NCI-H1436 (cell line): Measurements from ENCODE around the gene SORCS1.

Source experiments
- DNase-seq: peaks from one replicate; lab custom pipeline; 2025; lab: John Stamatoyannopoulos, UW

Gene SORCS1

DNA sequence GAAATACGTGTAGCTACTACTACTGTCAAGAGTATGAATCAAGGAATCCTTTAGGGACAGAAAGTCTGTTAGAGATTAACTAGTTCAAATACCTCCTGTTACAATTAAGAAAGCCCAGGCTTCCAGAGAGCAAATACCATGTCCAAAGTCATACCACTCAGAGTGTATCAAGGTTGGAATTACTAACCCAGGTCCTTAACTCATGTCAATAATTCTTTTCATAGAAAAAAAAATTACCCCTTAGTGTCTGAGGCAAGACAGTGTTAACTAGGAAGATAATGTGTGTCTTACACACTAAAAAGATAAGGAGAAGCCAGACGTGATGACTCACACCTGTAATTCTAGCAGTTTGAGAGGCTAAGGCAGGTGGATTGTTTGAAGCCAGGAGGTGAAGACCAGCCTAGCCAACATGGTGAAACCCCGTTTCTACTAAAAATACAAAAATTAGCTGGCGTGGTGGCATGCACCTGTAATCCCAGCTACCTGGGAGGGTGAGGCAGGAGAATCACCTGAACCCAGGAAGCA is 423.4 kb downstream of the SORCS1 start:
- DNase-seq = no peak

DNA sequence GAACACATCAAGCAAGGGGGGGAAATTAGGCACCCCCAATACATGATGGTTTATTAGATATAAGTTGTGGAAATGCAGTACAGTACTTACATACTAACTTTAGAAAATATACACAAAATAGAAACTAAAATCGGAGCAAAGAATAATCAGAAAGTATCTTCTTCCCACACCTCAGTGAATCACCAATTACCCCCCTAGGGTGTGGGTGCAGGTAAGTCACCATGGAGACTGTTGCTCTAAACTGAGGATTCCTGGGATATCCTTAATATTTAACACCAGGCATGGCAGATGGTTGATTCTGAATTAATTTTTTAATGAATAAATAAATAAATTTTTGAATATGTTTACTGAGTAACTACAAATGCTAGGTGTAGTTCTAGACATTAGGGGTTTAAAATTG is 424.4 kb downstream of the SORCS1 start:
- no peak for DNase-seq

DNA sequence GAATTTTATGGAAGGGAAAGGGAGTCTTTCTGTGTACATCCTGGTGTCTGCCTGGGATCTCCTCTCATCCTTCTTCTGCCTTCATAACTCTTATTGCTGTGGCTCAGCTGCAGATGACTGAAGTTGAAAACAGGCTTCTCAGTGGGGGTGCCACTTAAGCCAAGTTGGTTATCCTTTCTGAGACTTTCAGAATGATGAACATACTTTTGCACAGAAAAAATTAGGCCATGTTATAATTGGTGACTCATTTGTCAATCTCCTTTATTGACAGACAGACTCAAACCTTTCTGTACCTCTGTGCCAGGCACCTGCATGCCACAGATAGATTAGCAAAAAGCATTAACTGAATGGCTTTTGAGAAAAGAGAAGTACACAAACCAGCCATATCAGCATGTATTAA is 430.3 kb downstream of the SORCS1 start:
- no peak for DNase-seq

DNA sequence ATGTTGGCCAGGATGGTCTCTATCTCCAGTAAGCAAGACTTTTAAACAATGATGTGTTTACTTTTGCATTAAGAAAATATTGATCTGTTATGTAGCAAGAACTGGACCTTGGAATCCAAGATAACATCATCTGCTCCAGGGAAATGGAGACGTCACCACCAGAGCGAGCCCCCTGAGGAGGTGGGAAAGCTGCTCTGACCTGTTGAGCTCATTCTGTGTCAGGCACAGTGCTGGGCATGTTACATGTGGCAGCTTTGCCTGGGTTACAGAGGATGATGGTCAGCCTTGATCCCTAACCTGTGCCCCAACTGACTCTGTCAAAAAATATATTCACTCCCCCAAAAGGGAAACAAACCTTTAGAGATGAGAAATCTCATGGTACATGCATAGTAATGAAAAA is 436.3 kb downstream of the SORCS1 start:
- DNase-seq = no peak

DNA sequence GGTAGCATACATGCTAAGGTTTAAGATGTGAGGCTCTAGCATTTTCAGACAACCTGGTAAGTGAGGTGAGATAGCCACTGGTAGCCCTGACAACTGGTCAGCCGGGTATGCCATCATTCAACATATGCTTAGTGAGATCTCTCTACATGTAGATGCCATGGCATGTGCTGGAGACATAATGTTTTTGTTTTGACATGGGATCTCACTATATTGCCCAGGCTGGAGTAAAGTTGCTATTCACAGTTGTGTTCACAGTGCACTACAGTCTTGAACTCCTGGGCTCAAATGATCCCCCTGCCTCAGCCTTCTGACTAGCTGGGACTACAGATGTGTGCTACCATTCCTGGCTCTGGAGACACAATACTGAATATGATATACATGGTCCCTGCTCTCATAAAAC is 437.3 kb downstream of the SORCS1 start:
- no peak for DNase-seq

DNA sequence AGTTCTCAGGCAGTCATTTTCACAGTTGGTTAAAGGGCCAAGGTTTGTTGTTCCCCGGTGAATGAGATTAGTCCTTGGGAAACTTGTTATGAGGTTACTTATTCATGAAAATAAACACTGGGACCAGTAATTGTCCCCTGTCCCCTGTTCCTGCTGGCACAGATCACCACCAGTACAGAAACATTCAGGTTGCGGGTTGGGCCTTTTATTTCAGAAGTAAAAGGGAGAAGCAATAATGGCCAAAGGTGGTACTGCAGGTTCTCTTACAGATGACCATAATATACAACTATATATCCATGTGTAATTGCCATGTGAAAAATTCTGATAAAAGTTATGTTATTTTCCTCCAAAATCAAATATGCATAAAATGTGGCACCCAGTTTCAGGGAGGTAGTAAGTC is 442.0 kb downstream of the SORCS1 start:
- DNase-seq = no peak

DNA sequence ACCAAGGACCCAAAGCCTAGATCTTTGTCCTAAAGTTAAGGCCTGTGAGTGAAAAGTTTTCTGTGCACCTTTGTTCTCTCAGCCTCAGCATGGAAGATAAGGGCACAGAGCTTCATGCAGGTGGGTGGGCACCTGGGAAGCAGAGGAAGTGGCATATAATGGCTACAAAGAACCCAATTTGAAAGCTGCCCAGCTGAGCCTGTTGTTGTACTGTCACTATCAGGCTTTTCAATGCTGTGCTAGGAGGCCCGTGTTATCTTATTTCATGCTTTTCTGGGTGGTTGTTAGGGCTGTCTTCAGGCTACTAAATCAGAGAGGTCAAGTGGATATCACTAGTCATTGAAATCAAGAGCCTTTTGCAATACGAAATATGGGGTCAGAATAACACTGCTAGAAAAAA is 443.8 kb downstream of the SORCS1 start:
- DNase-seq = no peak

DNA sequence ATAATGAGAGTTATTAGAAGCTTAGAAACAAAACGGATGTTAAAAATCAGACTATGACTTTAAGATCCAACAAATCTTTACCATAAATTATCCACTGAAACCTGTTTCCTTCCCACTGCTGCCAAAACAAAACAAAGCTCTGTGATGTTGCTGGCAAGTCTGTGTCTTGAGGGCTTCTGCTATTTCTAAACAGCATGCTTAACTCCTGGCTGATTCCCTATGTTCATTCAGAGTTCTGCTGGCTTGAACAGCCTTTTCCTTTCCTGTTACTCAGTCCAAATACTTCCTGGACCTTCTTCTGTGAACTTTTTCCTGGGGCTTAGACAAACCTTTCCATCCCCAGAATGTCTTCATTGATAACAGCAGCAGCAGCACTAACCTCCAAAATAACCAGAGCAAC is 448.1 kb downstream of the SORCS1 start:
- DNase-seq = no peak

DNA sequence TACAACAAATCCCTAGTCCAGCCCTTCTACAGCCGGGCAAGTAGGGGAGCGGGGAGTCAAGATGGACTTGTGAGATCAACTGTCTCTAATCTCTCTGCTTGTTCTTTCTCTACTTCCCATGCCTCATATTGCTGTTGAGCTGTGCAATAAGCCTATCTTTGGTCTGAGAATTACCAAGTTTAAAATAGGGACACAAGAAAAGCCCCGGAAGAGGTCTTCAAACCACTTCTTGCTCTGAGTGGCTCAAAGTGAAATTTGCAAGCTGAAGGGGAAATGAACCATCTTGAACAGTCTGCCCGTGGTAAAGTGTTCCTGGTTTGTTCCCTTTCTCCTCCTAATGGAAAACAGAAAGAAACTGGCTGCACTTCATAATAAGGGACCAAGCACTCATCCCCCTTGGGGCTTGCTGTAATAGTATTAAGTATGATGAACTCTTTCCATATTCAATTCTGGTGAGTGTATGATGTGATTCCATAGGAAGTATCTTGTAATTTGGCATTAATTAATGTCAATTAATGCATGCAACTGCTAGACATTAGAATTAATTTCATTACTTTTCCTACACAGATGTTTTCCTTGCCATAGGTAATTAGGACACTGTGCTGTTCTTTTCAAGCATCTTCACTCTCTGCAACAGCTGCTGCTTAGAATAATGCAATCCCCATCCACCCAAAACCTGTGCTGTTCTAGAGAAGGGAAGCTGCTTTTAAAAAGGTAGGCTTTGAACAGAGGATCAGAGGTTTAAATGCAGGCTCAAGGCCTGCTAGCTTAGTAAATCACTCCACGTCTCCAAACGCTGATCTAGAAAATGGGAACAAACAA is 449.6 kb downstream of the SORCS1 start:
- DNase-seq = no peak

DNA sequence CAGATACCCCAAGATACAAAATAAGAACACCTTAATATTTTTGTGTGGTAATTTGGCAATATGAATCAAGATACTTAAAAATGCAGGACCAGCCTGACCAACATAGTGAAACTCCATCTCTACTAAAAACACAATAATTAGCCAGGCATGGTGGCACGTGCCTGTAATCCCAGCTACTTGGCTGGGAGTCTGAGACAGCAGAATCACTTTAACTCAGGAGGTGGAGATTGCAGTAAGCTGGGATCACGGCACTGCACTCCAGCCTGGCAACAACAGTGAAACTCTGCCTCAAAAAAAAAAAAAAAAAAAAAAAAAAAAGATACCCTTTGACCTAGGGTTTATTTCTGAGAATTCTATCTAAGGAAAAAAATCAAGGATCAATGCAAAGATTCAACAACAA is 450.7 kb downstream of the SORCS1 start:
- no peak for DNase-seq

DNA sequence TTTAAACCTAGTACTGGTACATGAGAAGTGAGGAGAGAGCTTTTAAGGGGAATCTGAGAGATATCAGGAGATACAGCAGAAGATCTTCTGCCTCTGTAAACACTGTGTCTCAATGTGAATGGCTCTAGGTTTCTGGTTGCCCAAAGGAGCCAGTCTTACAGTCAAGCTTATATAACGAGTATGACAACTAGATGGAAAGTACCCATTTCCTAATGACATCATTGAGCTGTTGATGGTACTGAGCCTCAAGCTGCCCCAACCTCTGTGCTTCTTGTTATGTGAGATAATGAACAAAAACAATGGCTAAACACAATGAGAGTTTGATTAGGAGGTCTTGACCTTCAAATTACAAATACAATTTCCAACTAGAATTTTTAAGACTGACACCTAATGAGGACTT is 451.5 kb downstream of the SORCS1 start:
- no peak for DNase-seq

DNA sequence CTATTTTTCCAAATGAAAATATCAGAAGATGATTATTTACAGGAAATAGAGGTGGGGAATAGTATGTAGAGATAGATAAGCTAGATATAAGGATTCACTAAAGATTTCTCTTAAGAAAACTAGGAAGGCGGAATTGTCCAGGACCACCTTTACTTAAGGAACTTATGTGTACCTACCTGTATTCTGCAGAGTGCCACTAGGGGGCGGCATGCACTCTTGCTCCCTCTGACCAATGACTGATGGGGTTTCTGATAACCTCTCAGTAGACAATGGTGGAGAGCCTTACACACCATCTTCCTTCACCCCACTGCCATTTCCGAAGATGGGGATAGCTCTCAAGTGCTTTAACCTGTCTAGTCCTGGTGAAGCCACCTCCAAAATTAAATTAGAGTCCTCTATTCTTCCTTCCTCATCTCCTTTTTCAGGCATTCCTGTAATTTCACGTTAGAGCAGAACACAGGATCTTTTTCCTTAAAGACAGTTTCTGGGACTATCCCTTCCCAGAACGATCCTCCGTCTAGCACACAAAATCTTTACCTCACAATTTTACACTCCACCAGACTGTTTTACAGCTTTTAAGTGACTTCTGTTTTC is 453.1 kb downstream of the SORCS1 start:
- DNase-seq = no peak

DNA sequence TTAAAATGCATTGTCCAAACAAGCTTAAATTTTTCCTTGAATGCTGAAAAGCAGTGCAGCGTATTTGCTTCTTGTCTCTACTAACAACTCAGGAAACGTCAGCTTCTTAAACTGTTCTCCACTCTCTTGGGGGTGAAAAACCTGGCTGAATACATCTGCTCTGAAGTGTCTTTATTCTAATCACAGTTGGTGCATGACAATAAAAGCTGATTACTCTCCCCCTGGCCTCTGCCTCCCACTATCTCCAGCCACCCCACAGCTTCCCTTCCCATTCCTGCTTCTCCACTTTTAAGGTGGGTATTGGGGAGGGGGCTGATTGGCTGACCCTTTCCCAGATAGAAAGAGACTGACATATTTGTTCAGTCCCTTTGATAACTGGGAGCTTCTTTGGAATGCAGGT is 456.0 kb downstream of the SORCS1 start:
- no peak for DNase-seq

DNA sequence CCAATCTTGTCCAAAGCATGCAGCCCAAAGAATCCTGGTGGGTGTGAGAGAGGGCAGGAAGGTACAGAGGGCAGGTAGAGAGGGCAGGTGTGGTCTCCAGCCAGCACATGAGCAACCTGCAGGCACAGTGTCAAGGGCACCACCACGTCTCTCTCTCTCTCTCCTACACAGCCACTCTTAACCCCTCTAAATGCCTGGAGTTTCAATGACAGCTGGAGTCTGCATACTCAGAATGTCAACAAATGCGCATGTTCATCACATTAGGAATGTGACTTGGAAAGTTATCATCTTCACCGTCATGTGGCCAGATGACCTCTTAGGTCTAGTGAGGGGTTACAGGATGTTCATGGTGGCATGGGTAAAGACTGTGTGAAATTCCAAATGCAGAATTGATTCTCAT is 456.8 kb downstream of the SORCS1 start:
- DNase-seq = no peak

DNA sequence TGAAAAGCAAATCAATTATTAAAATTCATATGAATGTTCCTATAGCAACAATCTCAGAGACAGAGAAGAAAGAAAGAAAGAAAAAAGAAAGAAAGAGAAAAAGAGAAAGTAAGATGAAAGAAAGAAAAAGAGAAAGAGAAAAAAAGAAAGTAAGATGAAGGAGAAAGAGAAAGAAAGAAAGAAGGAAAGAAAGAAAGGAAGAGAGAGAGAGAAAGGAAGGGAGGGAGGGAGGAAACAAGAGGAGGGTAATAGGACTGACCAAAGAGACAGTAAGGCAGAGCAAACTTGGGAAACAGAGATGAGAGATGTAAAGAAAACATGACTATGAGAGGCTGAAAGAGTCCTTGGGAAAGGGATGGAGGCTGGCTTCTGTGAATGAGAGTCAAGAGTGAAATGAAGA is 458.4 kb downstream of the SORCS1 start:
- no peak for DNase-seq

DNA sequence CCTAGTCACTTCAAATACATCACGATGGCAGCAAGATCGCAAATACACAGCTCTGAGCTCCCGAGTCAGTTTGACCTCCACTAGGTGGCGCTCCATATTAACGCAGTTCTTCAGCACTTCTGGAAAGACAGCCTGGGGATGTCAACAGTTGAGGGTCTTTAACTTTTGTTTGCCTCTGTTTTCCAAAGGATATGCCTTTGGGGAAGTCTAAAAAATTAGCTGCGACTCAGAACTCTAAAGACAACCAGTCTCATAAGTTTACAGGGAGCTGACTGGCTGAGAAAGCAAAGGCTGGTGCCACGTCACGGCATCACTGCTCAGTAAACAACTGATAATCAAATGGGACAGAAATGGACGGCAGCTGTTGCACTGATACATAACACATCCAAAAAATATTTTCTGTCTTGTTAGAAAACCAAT is 458.8 kb downstream of the SORCS1 start:
- DNase-seq = peak; percentile 58

DNA sequence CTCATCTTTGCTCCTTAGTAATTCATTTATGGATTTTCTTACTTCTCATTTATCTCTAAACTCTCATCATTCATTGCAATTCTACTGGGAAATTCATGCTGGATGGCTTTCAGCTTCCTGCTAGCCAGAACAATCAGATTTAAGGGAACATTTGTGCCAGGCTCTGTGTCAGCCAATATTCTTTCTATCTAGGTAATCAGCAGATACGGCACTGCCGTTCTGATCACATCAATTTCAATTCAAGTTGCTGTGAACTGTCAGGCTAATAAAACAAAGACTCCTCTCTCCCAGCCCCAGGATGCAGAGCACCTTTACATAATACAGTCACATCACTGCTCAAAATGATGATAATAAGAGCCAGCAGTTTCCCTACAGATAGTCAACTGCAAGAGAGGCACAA is 468.3 kb downstream of the SORCS1 start:
- DNase-seq = no peak

DNA sequence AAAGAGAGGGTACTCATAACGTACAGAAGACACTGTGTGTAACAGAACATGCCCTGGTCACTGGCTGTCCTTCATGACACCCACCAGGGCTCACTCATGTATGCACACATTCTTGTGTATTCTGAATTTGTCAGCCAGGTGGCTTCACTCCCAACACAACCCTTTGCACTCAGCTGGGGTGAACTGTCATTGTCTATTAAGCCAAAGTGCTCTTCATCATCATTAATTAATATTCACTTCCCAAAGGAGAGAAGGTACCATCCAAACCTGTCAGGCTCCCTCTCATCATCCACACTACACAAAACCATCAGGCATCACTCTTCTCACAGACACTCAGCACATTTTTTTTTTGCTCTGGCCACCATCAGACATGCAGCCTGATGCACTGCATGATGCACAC is 469.8 kb downstream of the SORCS1 start:
- DNase-seq = no peak

DNA sequence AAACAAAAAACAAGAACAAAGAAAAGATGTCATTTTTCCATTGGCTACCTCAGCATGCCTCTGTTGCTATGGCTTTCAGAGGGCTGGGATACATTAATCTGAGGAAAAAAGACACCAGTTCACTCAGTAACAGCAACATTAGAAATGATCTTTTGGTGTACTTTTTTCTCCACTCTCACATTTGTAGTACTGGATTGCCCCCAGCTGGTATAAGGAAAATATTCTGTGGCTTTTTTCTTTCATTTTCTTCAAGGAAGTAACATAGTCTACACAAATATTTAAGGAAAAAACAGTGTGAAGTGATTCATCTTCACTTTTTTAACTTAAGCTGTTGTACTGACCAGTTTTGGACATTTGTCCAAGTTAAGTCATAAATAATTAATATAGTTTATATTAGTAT is 482.3 kb downstream of the SORCS1 start:
- DNase-seq = no peak

DNA sequence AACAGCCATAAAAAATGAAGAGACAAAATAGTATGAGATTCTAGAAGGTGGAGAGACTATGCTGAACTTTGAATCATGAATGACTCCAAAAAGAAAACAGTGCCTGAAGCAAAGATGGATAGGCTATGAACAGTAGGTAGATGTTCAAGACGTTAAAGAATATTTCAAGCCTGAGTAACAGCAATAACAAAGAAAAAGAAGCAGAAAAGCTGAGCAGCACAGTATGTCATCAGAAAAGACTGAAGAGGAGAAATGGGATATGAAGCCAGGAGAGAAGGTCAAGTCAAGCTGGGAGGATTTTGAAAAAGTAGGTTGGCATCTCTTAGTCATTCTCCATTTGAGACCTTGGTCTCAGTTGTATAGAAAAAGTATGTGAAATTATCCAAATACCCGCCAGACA is 484.4 kb downstream of the SORCS1 start:
- DNase-seq = no peak

DNA sequence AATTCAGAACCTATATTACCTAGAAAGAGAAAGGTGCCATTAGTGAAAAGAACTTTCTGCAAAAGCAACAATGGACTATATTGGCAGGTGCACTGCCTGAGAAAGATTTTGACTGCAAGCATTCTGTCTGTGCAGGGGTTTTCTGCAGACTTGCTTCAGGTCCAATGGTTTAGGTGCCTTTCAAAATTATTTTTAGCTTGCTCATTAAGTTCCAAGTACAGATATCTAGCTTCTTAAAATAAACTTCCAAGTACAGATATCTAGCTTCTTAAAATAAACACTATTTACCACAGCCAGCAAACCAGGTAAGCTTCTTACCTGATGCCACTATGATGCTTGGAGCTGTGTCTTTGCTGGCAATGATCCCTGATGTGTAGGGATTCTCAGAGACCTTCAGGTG is 485.2 kb downstream of the SORCS1 start:
- no peak for DNase-seq

DNA sequence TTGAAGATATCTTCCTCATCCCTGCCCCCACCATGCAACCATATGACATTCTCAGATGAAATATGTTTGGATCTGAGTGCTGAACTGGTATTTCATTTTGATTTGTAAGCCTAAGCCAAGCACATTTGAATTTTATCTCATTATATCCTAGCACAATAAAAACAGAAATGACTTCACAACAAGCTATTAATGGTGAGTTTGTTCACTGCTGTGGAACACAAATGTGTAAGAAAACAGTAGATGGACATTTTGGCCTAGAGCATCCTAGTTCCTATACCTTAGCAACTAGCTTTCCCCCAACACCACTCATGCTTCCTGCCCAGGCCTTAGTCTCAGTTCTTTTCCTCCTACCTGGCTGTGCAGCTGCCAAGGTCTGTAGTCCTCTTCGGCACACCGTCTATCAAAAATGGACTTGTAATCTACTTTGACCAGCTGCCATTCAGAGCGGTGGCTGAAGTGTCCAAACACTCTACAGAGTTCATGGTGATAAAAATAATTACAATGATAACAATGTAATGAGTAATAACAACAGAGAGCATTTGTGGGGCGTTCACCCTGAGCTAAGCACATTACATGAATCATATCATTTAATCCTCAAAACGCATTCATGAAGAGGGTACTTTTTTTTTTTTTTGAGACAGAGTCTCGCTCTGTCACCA is 491.9 kb downstream of the SORCS1 start:
- DNase-seq = no peak

DNA sequence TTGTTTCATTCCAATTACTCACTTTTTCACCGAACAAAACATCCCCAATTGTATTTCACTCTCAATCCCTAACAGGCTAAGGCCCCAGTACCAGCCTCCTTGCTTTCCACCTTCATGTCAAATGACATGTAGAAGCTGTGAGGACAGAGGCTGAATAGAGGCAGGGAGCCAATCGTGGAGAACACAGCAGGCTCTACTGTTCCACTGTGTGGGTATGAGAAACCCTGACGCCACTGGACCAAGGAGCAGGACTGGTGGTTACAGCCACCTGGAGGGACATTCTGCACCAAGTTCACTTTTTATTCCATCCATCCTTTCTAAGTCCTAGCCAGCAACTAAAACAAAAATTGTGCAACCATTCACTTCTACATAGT is 502.8 kb downstream of the SORCS1 start:
- DNase-seq = no peak
